Smooth muscle cell (in vitro differentiated cells): Measurements from ENCODE around the gene LRMDA. TPM values are rescaled to one million over a fixed set of nuclear protein-coding genes. Genes with fewer than 3 reads are reported as not detected.

Source experiments
- DNase-seq: peaks from one replicate; lab custom pipeline; 2025; ENCODE audit not compliant: unreplicated experiment; lab: John Stamatoyannopoulos, UW
- H2AFZ ChIP-seq: fragments of 200-600 bp; sonication (generic); 2 replicates; pipeline ENCODE4 v1.6.0; 2016; ENCODE audit warnings: antibody characterized with exemption, low read depth, mild to moderate bottlenecking
- H3F3A ChIP-seq: fragments of 200-600 bp; sonication (generic); 2 replicates; pipeline ENCODE4 v1.6.0; 2017; ENCODE audit warnings: antibody characterized with exemption, low read depth
- H3K27ac ChIP-seq: fragments of 200-600 bp; sonication (generic); 2 replicates; pipeline ENCODE4 v1.5.1; 2016; ENCODE audit warnings: low read depth, mild to moderate bottlenecking
- H3K27me3 ChIP-seq: fragments of 200-600 bp; sonication (generic); 2 replicates; pipeline ENCODE4 v1.6.1; 2016; ENCODE audit warnings: low read depth, mild to moderate bottlenecking
- H3K36me3 ChIP-seq: fragments of 200-600 bp; sonication (generic); 2 replicates; pipeline ENCODE4 v1.5.1; 2016; ENCODE audit warnings: low read depth
- H3K4me1 ChIP-seq: fragments of 200-600 bp; sonication (generic); 2 replicates; pipeline ENCODE4 v1.5.1; 2016; ENCODE audit warnings: low read depth
- H3K4me2 ChIP-seq: fragments of 200-600 bp; sonication (generic); 2 replicates; pipeline ENCODE4 v1.6.0; 2016; ENCODE audit warnings: mild to moderate bottlenecking
- H3K4me3 ChIP-seq: fragments of 200-600 bp; sonication (generic); 2 replicates; pipeline ENCODE4 v1.5.1; 2016; ENCODE audit warnings: mild to moderate bottlenecking
- H3K79me2 ChIP-seq: fragments of 200-600 bp; sonication (generic); 2 replicates; pipeline ENCODE4 v1.6.0; 2016; ENCODE audit warnings: low read depth, mild to moderate bottlenecking
- H3K9ac ChIP-seq: fragments of 200-600 bp; sonication (generic); 2 replicates; pipeline ENCODE4 v1.6.0; 2016; ENCODE audit warnings: low read depth
- H3K9me3 ChIP-seq: fragments of 200-600 bp; sonication (generic); replicated peaks from 2 replicates; pipeline ENCODE4 v1.5.1; 2016; ENCODE audit warnings: low read depth
- H4K20me1 ChIP-seq: fragments of 200-600 bp; sonication (generic); 2 replicates; pipeline ENCODE4 v1.6.0; 2016; ENCODE audit warnings: low read depth
- CTCF ChIP-seq: fragments of 200-600 bp; sonication (generic); IDR thresholded peaks from 2 replicates; pipeline ENCODE4 v1.5.1; 2017; ENCODE audit warnings: borderline replicate concordance, mild to moderate bottlenecking, antibody characterized with exemption; ENCODE audit not compliant: insufficient read depth, poor library complexity, severe bottlenecking
- WGBS: methylation state at CpG from one replicate; pipeline ENCODE4 v1.1.7; 2016; ENCODE audit warnings: low lambda C conversion rate; 5-methylcytosine and 5-hydroxymethylcytosine counted together
- polyA plus RNA-seq: library from polyadenylated mRNA; unstranded; fragments of >200 nt; fragmentation: Nextera tagmentation; extraction: Ambion mirVana; gene quantifications from 2 replicates; pipeline ENCODE4 v1.2.1, GENCODE V29; 2016
- total RNA-seq: library from RNA; depleted of rRNA; stranded (reverse); fragments of >200 nt; gene quantifications from 2 replicates; pipeline ENCODE4 v1.2.3, GENCODE V29; 2014

The LRMDA gene
- total and polyA plus RNA-seq, 2 experiments from 2014 or later, result 1.5 to 1.6 TPM

GRCh38 chr10:75836064-75836463 is 404.6 kb downstream of the LRMDA start:
- no peaks in the 10 kb centered on the region for H3F3A ChIP-seq
- H4K20me1 ChIP-seq, result no peaks in the 10 kb centered on the region
- H3K27me3 ChIP-seq, result no peaks in the 10 kb centered on the region
- H3K36me3 ChIP-seq, result no peaks in the 10 kb centered on the region
- H3K9me3 ChIP-seq, result no peaks in the 10 kb centered on the region
- H3K4me2 ChIP-seq, result no peak overlapping the region
- H3K4me1 ChIP-seq, result no peaks in the 10 kb centered on the region
- DNase-seq, result no peak
- TF ChIP-seq CTCF, result no peak
- no peak overlapping the region for H3K9ac ChIP-seq
- no peak overlapping the region for H2AFZ ChIP-seq
- H3K4me3 ChIP-seq, result no peak overlapping the region
- H3K79me2 ChIP-seq, result no peaks in the 10 kb centered on the region
- 93% methylated on average over 3 of the region's 3 CpGs for WGBS
- no peak overlapping the region for H3K27ac ChIP-seq

- Histone ChIP-seq H3K27ac (no peak overlapping the region), H2AFZ (no peak overlapping the region), H3F3A (no peaks in the 10 kb centered on the region), H3K9me3 (no peaks in the 10 kb centered on the region), H3K4me2 (no peak overlapping the region), H3K27me3 (no peaks in the 10 kb centered on the region), H3K36me3 (no peaks in the 10 kb centered on the region), H3K4me3 (no peak overlapping the region), H3K9ac (no peak overlapping the region), H4K20me1 (no peaks in the 10 kb centered on the region), H3K4me1 (no peaks in the 10 kb centered on the region), H3K79me2 (no peaks in the 10 kb centered on the region)
- TF ChIP-seq CTCF, result no peak
- no peak for DNase-seq
- WGBS, result 93% methylated on average over 1 of the region's 1 CpG
These were observed 407.1 kb downstream of the LRMDA start for GRCh38 chr10:75838486-75838885.

GRCh38 chr10:75839020-75839419 is 407.6 kb downstream of the LRMDA start:
- Histone ChIP-seq H2AFZ (no peak overlapping the region), H3K9me3 (no peaks in the 10 kb centered on the region), H4K20me1 (no peaks in the 10 kb centered on the region), H3K4me1 (no peaks in the 10 kb centered on the region), H3K27me3 (no peaks in the 10 kb centered on the region), H3K9ac (no peak overlapping the region), H3K36me3 (no peaks in the 10 kb centered on the region), H3K4me2 (no peak overlapping the region), H3F3A (no peaks in the 10 kb centered on the region), H3K4me3 (no peak overlapping the region), H3K79me2 (no peaks in the 10 kb centered on the region), H3K27ac (no peak overlapping the region)
- WGBS, result 93% methylated on average over 2 of the region's 2 CpGs
- TF ChIP-seq CTCF, result no peak
- no peak for DNase-seq

- WGBS, result 91% methylated on average over 3 of the region's 3 CpGs
- Histone ChIP-seq H3F3A (no peaks in the 10 kb centered on the region), H3K4me3 (no peak overlapping the region), H3K27me3 (no peaks in the 10 kb centered on the region), H3K9ac (no peak overlapping the region), H3K79me2 (no peaks in the 10 kb centered on the region), H2AFZ (no peak overlapping the region), H3K4me1 (no peaks in the 10 kb centered on the region), H3K4me2 (no peak overlapping the region), H3K9me3 (no peaks in the 10 kb centered on the region), H3K27ac (no peak overlapping the region), H3K36me3 (no peaks in the 10 kb centered on the region), H4K20me1 (no peaks in the 10 kb centered on the region)
- no peak for TF ChIP-seq CTCF
- DNase-seq, result no peak
These were observed 409.8 kb downstream of the LRMDA start for GRCh38 chr10:75841266-75841665.
